Ishikawa (cell line): Measurements from ENCODE around the gene CNTNAP2.

Experiments
- CEBPB ChIP-seq: IDR thresholded peaks from 2 replicates; pipeline ENCODE4 v1.6.1; 2012
- CREB1 ChIP-seq: IDR thresholded peaks from 2 replicates; pipeline ENCODE4 v1.6.1; 2012; ENCODE audit warnings: low read depth
- EGR1 ChIP-seq: IDR thresholded peaks from 2 replicates; pipeline ENCODE4 v1.6.1; 2012
- EP300 ChIP-seq: IDR thresholded peaks from 2 replicates; pipeline ENCODE4 v1.6.1; 2012; ENCODE audit warnings: borderline replicate concordance
- FOXM1 ChIP-seq: IDR thresholded peaks from 2 replicates; pipeline ENCODE4 v1.6.1; 2012; ENCODE audit warnings: low read depth, borderline replicate concordance
- MAX ChIP-seq: IDR thresholded peaks from 2 replicates; pipeline ENCODE4 v1.6.1; 2012
- NFIC ChIP-seq: IDR thresholded peaks from 2 replicates; pipeline ENCODE4 v1.6.1; 2012
- RAD21 ChIP-seq: IDR thresholded peaks from 2 replicates; pipeline ENCODE4 v1.6.1; 2012; ENCODE audit warnings: low read depth
- TAF1 ChIP-seq: IDR thresholded peaks from 2 replicates; pipeline ENCODE4 v1.6.1; 2012; ENCODE audit warnings: low read depth, mild to moderate bottlenecking
- TCF12 ChIP-seq: IDR thresholded peaks from 2 replicates; pipeline ENCODE4 v1.6.1; 2012; ENCODE audit warnings: low read depth
- TEAD4 ChIP-seq: IDR thresholded peaks from 2 replicates; pipeline ENCODE4 v1.6.1; 2012
- YY1 ChIP-seq: IDR thresholded peaks from 2 replicates; pipeline ENCODE4 v1.6.1; 2012; ENCODE audit warnings: low read depth
- ZBTB7A ChIP-seq: IDR thresholded peaks from 2 replicates; pipeline ENCODE4 v1.6.1; 2012; ENCODE audit warnings: low read depth
- TF ChIP-seq, protein P1 (sequence below): IDR thresholded peaks from 2 replicates; pipeline ENCODE4 v1.6.1; 2012; ENCODE audit warnings: low read depth, mild to moderate bottlenecking
- TF ChIP-seq, protein P2 (sequence below): IDR thresholded peaks from 2 replicates; pipeline ENCODE4 v1.6.1; 2012

Gene CNTNAP2

GRCh38 chr7:147193476-147193875 is 1076.9 kb downstream of the CNTNAP2 start:
- TF ChIP-seq FOXM1 = no peak
- TF ChIP-seq, protein P1, sequence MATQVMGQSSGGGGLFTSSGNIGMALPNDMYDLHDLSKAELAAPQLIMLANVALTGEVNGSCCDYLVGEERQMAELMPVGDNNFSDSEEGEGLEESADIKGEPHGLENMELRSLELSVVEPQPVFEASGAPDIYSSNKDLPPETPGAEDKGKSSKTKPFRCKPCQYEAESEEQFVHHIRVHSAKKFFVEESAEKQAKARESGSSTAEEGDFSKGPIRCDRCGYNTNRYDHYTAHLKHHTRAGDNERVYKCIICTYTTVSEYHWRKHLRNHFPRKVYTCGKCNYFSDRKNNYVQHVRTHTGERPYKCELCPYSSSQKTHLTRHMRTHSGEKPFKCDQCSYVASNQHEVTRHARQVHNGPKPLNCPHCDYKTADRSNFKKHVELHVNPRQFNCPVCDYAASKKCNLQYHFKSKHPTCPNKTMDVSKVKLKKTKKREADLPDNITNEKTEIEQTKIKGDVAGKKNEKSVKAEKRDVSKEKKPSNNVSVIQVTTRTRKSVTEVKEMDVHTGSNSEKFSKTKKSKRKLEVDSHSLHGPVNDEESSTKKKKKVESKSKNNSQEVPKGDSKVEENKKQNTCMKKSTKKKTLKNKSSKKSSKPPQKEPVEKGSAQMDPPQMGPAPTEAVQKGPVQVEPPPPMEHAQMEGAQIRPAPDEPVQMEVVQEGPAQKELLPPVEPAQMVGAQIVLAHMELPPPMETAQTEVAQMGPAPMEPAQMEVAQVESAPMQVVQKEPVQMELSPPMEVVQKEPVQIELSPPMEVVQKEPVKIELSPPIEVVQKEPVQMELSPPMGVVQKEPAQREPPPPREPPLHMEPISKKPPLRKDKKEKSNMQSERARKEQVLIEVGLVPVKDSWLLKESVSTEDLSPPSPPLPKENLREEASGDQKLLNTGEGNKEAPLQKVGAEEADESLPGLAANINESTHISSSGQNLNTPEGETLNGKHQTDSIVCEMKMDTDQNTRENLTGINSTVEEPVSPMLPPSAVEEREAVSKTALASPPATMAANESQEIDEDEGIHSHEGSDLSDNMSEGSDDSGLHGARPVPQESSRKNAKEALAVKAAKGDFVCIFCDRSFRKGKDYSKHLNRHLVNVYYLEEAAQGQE = no peak
- TF ChIP-seq TEAD4 = no peak
- no peak for TF ChIP-seq ZBTB7A
- no peak for TF ChIP-seq RAD21
- no peak for TF ChIP-seq EP300
- no peak for TF ChIP-seq TAF1
- TF ChIP-seq TCF12 = no peak
- TF ChIP-seq EGR1 = no peak
- TF ChIP-seq MAX = no peak

DNA sequence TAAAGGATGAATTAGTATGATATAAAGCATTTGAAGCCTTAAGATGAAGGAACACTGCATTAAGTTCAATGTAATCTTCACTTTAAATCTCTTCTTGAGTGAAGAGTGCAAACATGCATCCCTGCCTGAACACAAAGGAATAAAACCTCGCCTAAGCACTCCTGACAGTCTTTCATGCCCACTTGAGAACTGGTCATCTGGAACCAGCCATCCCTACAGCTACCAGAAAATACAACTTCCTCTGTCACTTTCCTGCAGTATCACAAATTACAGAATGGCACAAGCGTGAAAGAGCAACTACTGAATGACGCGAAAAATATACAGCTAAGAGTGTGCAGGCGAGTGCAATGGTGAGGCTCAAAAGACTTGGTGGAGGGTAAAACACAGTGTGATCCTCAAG is 1079.9 kb downstream of the CNTNAP2 start:
- TF ChIP-seq, protein P2, sequence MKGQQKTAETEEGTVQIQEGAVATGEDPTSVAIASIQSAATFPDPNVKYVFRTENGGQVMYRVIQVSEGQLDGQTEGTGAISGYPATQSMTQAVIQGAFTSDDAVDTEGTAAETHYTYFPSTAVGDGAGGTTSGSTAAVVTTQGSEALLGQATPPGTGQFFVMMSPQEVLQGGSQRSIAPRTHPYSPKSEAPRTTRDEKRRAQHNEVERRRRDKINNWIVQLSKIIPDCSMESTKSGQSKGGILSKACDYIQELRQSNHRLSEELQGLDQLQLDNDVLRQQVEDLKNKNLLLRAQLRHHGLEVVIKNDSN = no peak
- TF ChIP-seq, protein P1 = no peak
- TF ChIP-seq YY1 (no peak), TCF12 (no peak), EP300 (no peak), NFIC (no peak), TAF1 (no peak), TEAD4 (no peak), RAD21 (no peak)

- no peak for TF ChIP-seq EGR1
- no peak for TF ChIP-seq EP300
- TF ChIP-seq TCF12 = no peak
- TF ChIP-seq ZBTB7A = no peak
- TF ChIP-seq RAD21 = no peak
- no peak for TF ChIP-seq CREB1
- no peak for TF ChIP-seq TAF1
- TF ChIP-seq TEAD4 = no peak
- TF ChIP-seq YY1 = no peak
- TF ChIP-seq, protein P2 = no peak
- TF ChIP-seq FOXM1 = no peak
- TF ChIP-seq CEBPB = no peak
- TF ChIP-seq NFIC = no peak
- TF ChIP-seq, protein P1 = no peak
- TF ChIP-seq MAX = no peak
These were observed 1080.4 kb downstream of the CNTNAP2 start for GRCh38 chr7:147197006-147197405.

- no peak for TF ChIP-seq EP300
- no peak for TF ChIP-seq CEBPB
- TF ChIP-seq, protein P1 = no peak
- no peak for TF ChIP-seq TEAD4
- no peak for TF ChIP-seq NFIC
- TF ChIP-seq TAF1 = no peak
- TF ChIP-seq MAX = no peak
- no peak for TF ChIP-seq RAD21
- TF ChIP-seq YY1 = no peak
- no peak for TF ChIP-seq ZBTB7A
These were observed 1083.3 kb downstream of the CNTNAP2 start for GRCh38 chr7:147199868-147200267.
